Measurements from ENCODE around the gene MEIOSIN.

DNA sequence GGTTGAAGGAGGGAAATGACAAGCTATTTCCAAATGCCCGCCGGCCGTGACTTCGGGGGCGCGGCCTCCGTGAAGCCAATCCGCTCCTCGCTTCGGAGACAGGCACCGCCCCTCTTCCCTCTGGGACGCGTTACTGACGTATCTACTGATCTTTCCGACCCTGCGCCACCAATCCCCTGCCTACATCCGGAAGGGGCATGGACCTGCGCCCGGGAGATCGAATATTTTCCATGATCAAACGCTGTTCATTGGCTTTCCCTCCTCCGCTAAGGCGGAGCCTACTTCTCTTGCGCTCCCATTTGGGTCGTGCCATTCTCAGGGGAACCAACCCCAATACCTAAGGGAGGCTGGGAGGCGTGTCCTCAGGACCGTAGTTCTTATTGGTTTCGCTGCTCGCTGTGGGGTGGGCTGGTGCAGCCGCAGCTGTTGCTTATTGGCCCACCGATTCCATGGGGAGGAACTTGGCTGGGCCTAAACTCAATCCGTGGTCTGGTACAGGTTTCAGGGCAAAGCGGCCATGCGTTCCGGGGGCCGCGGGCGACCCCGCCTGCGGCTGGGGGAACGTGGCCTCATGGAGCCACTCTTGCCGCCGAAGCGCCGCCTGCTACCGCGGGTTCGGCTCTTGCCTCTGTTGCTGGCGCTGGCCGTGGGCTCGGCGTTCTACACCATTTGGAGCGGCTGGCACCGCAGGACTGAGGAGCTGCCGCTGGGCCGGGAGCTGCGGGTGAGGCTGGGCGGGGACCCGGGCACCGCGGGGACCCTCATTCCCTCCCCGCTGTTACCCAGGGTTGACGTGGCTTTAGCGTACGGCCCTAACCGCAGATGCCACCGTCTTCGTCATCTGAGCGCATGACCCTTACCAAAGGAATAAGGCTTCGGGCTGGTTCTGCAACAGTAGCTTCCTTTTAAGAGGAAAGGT lies 40.8 kb upstream of the MEIOSIN start, which contains the start of gene QPCTL:
- TF ChIP-seq POLR2A (IDR thresholded peaks at IDR 0.05; ENCODE audit: low read length) (peak; percentile 18), GATA1 (IDR thresholded peaks at IDR 0.05; ENCODE audit: low read depth, low read length) (no peak)
